Endothelial cell of umbilical vein (primary cell): ENCODE data around the gene MYH10.

Experiments
- CTCF ChIP-seq, 2 donors: IDR thresholded peaks; 1 replicate in 1 of 2; 2 replicates in 1 of 2; pipeline ENCODE4 v1.5.1; 2011; ENCODE audit warnings: low read length in 2 of 2, mild to moderate bottlenecking in 2 of 2, moderate library complexity in 2 of 2, control low read depth in 1 of 2, inconsistent platforms in 1 of 2, low read depth in 1 of 2; ENCODE audit not compliant: insufficient read depth in 1 of 2; ENCODE audit errors: extremely low read depth in 1 of 2
- EZH2 ChIP-seq: IDR thresholded peaks from 2 replicates; pipeline ENCODE4 v1.6.1; 2012; ENCODE audit warnings: borderline replicate concordance, low read depth, mild to moderate bottlenecking, moderate library complexity, low read length, inconsistent platforms; ENCODE audit not compliant: severe bottlenecking
- GATA2 ChIP-seq: IDR thresholded peaks from 2 replicates; pipeline ENCODE4 v1.7.0; 2011; ENCODE audit warnings: low read depth, mild to moderate bottlenecking, moderate library complexity, mixed read lengths, low read length; ENCODE audit not compliant: insufficient read length, insufficient read depth
- POLR2A ChIP-seq: IDR thresholded peaks from 2 replicates; pipeline ENCODE4 v1.6.1; 2012; ENCODE audit warnings: low read depth, mild to moderate bottlenecking, control low read depth, low read length

- TF ChIP-seq CTCF (IDR thresholded peaks at IDR 0.05; ENCODE audit: extremely low read depth in 1 of 2, insufficient read depth in 1 of 2, low read depth in 1 of 2, low read length in 2 of 2) (no peak), POLR2A (no peak), EZH2 (no peak), GATA2 (no peak)
Observed at GRCh38 chr17:8650119-8650499, 19.6 kb upstream of the MYH10 start.
